SK-N-SH (cell line): ENCODE measurements around the gene GLCCI1.

Experiments
- ELF1 ChIP-seq: IDR thresholded peaks from 2 replicates; pipeline ENCODE4 v1.4.0; 2012
- EP300 ChIP-seq, 2 experiments: IDR thresholded peaks; 2 replicates each; pipeline versions ENCODE4 v1.4.0 to v1.6.1; 2012; ENCODE audit warnings: borderline replicate concordance in 1 of 2, low read depth in 1 of 2, low read length in 1 of 2
- EZH2phosphoT487 ChIP-seq: fragments of 200-600 bp; sonication (generic); IDR thresholded peaks from 2 replicates; pipeline ENCODE4 v1.6.1; 2017; ENCODE audit warnings: low read depth, mixed run types, mild to moderate bottlenecking, antibody characterized with exemption, moderate library complexity, borderline replicate concordance
- FOXM1 ChIP-seq: IDR thresholded peaks from 2 replicates; pipeline ENCODE4 v1.4.0; 2012; ENCODE audit warnings: low read depth, mild to moderate bottlenecking
- NRF1 ChIP-seq: IDR thresholded peaks from 2 replicates; pipeline ENCODE4 v1.6.1; 2012; ENCODE audit warnings: low read depth, mild to moderate bottlenecking, low read length
- POLR2AphosphoS5 ChIP-seq: IDR thresholded peaks from 2 replicates; pipeline ENCODE4 v1.6.1; 2012; ENCODE audit warnings: low read depth, low read length
- RXRA ChIP-seq: IDR thresholded peaks from 2 replicates; pipeline ENCODE4 v1.4.0; 2012; ENCODE audit warnings: low read depth, mild to moderate bottlenecking, borderline replicate concordance
- TCF12 ChIP-seq: IDR thresholded peaks from 2 replicates; pipeline ENCODE4 v1.4.0; 2012
- YY1 ChIP-seq: IDR thresholded peaks from 2 replicates; pipeline ENCODE4 v1.4.0; 2012; ENCODE audit warnings: low read depth, mild to moderate bottlenecking
- TF ChIP-seq, protein P1 (sequence below): fragments of 200-600 bp; sonication (generic); IDR thresholded peaks from 2 replicates; pipeline ENCODE4 v1.6.1; 2017; ENCODE audit warnings: antibody characterized with exemption, mild to moderate bottlenecking, moderate library complexity
- TF ChIP-seq, protein P2 (sequence below): IDR thresholded peaks from 2 replicates; pipeline ENCODE4 v1.4.0; 2012; ENCODE audit warnings: low read depth, borderline replicate concordance
- TF ChIP-seq, protein P3 (sequence below): IDR thresholded peaks from 2 replicates; pipeline ENCODE4 v1.6.1; 2012; ENCODE audit warnings: mild to moderate bottlenecking, low read depth, low read length, moderate library complexity

DNA sequence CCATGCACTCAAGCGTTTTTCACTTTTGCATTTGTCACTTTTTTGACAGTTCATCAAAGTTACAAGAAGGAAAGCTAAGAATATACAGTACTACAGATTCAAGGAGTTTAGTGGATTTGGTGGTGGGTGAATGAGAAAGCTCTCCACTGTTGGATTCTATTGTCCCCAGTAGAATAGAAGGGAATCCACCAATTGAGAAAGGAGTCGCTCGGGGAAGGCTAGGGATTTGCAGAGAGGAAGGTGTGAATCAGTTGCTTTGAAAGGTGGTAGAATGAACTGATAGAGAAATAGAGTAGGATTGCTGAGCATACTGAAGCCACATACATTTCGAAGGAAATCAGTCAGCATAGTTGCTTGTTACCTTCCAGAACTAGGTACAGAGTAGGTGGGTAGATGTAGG is 33.7 kb upstream of the GLCCI1 start:
- TF ChIP-seq, protein P1, sequence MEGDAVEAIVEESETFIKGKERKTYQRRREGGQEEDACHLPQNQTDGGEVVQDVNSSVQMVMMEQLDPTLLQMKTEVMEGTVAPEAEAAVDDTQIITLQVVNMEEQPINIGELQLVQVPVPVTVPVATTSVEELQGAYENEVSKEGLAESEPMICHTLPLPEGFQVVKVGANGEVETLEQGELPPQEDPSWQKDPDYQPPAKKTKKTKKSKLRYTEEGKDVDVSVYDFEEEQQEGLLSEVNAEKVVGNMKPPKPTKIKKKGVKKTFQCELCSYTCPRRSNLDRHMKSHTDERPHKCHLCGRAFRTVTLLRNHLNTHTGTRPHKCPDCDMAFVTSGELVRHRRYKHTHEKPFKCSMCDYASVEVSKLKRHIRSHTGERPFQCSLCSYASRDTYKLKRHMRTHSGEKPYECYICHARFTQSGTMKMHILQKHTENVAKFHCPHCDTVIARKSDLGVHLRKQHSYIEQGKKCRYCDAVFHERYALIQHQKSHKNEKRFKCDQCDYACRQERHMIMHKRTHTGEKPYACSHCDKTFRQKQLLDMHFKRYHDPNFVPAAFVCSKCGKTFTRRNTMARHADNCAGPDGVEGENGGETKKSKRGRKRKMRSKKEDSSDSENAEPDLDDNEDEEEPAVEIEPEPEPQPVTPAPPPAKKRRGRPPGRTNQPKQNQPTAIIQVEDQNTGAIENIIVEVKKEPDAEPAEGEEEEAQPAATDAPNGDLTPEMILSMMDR, result no peak
- TF ChIP-seq POLR2AphosphoS5 (no peak), FOXM1 (no peak), NRF1 (no peak), EZH2phosphoT487 (no peak), EP300 (IDR thresholded peaks at IDR 0.05; ENCODE audit: borderline replicate concordance in 1 of 2, low read depth in 1 of 2, low read length in 1 of 2) (no peak), TCF12 (no peak), ELF1 (no peak), YY1 (no peak), RXRA (no peak)
- TF ChIP-seq, protein P2, sequence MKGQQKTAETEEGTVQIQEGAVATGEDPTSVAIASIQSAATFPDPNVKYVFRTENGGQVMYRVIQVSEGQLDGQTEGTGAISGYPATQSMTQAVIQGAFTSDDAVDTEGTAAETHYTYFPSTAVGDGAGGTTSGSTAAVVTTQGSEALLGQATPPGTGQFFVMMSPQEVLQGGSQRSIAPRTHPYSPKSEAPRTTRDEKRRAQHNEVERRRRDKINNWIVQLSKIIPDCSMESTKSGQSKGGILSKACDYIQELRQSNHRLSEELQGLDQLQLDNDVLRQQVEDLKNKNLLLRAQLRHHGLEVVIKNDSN, result no peak
- TF ChIP-seq, protein P3, sequence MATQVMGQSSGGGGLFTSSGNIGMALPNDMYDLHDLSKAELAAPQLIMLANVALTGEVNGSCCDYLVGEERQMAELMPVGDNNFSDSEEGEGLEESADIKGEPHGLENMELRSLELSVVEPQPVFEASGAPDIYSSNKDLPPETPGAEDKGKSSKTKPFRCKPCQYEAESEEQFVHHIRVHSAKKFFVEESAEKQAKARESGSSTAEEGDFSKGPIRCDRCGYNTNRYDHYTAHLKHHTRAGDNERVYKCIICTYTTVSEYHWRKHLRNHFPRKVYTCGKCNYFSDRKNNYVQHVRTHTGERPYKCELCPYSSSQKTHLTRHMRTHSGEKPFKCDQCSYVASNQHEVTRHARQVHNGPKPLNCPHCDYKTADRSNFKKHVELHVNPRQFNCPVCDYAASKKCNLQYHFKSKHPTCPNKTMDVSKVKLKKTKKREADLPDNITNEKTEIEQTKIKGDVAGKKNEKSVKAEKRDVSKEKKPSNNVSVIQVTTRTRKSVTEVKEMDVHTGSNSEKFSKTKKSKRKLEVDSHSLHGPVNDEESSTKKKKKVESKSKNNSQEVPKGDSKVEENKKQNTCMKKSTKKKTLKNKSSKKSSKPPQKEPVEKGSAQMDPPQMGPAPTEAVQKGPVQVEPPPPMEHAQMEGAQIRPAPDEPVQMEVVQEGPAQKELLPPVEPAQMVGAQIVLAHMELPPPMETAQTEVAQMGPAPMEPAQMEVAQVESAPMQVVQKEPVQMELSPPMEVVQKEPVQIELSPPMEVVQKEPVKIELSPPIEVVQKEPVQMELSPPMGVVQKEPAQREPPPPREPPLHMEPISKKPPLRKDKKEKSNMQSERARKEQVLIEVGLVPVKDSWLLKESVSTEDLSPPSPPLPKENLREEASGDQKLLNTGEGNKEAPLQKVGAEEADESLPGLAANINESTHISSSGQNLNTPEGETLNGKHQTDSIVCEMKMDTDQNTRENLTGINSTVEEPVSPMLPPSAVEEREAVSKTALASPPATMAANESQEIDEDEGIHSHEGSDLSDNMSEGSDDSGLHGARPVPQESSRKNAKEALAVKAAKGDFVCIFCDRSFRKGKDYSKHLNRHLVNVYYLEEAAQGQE, result no peak
